ENCODE results near the gene SAMD13.
A peak's percentile ranks its signal among the peaks of the same experiment; 100 is the strongest.

The SAMD13 gene

GRCh38 chr1:84301004-84301784 is at the start of gene SAMD13:
Gene SAMD13, plus strand, starts transcription at chr1:84301708. Its CDS starts 1,527 bp downstream, at chr1:84303235.
- peak in 1 of 2 donors; percentile 27 for DNase-seq (ENCODE audit: low read depth in 2 of 2)

- DNase-seq (ENCODE audit: low read depth in 2 of 2) = no peak
These were observed 48.5 kb upstream of the SAMD13 start for GRCh38 chr1:84253036-84253435.

- no peak for DNase-seq (ENCODE audit: low read depth in 2 of 2)
These were observed 47.6 kb upstream of the SAMD13 start for GRCh38 chr1:84253891-84254290.

- DNase-seq (ENCODE audit: low read depth in 2 of 2) = no peak
These were observed 46.7 kb upstream of the SAMD13 start for GRCh38 chr1:84254703-84255238.

GRCh38 chr1:84255582-84255981 is 45.9 kb upstream of the SAMD13 start:
- no peak for DNase-seq (ENCODE audit: low read depth in 2 of 2)

GRCh38 chr1:84257617-84258016 is 43.9 kb upstream of the SAMD13 start:
- DNase-seq (ENCODE audit: low read depth in 2 of 2) = no peak

GRCh38 chr1:84259376-84259775 is 42.1 kb upstream of the SAMD13 start:
- no peak for DNase-seq (ENCODE audit: low read depth in 2 of 2)

GRCh38 chr1:84259989-84260388 is 41.5 kb upstream of the SAMD13 start:
- DNase-seq (ENCODE audit: low read depth in 2 of 2) = no peak

GRCh38 chr1:84260852-84261518 is 40.5 kb upstream of the SAMD13 start:
- no peak for DNase-seq (ENCODE audit: low read depth in 2 of 2)

- DNase-seq (ENCODE audit: low read depth in 2 of 2) = no peak
These were observed 36.5 kb upstream of the SAMD13 start for GRCh38 chr1:84264961-84265360.

- DNase-seq (ENCODE audit: low read depth in 2 of 2) = no peak
These were observed 35.6 kb upstream of the SAMD13 start for GRCh38 chr1:84265867-84266266.

GRCh38 chr1:84266748-84267147 is 34.8 kb upstream of the SAMD13 start:
- no peak for DNase-seq (ENCODE audit: low read depth in 2 of 2)

GRCh38 chr1:84267476-84267875 is 34.0 kb upstream of the SAMD13 start:
- DNase-seq (ENCODE audit: low read depth in 2 of 2) = no peak

GRCh38 chr1:84268346-84268745 is 33.2 kb upstream of the SAMD13 start:
- DNase-seq (ENCODE audit: low read depth in 2 of 2) = no peak

- DNase-seq (ENCODE audit: low read depth in 2 of 2) = no peak
These were observed 32.2 kb upstream of the SAMD13 start for GRCh38 chr1:84269306-84269705.

GRCh38 chr1:84271441-84272151 is 29.9 kb upstream of the SAMD13 start:
- no peak for DNase-seq (ENCODE audit: low read depth in 2 of 2)

- no peak for DNase-seq (ENCODE audit: low read depth in 2 of 2)
These were observed 29.1 kb upstream of the SAMD13 start for GRCh38 chr1:84272401-84272800.

GRCh38 chr1:84277343-84278059 is 24.0 kb upstream of the SAMD13 start:
- no peak for DNase-seq (ENCODE audit: low read depth in 2 of 2)

- DNase-seq (ENCODE audit: low read depth in 2 of 2) = no peak
These were observed 22.6 kb upstream of the SAMD13 start for GRCh38 chr1:84278905-84279304.

GRCh38 chr1:84280912-84281311 is 20.6 kb upstream of the SAMD13 start:
- no peak for DNase-seq (ENCODE audit: low read depth in 2 of 2)

- DNase-seq (ENCODE audit: low read depth in 2 of 2) = no peak
These were observed 18.7 kb upstream of the SAMD13 start for GRCh38 chr1:84282780-84283333.

Measured in activated CD4-positive, alpha-beta T cell treated with anti-CD3 and anti-CD28 coated beads for 24 hours (primary cell).